GM12872 (cell line): Measurements from ENCODE around the gene PLEKHA4.

Source experiments
- TF ChIP-seq, protein P1 (sequence below): IDR thresholded peaks from 3 replicates; pipeline ENCODE4 v1.5.1; 2011; ENCODE audit warnings: low read depth, mild to moderate bottlenecking, low read length, moderate library complexity; ENCODE audit not compliant: insufficient read depth

Gene PLEKHA4

GRCh38 chr19:48798937-48799336 is 69.5 kb downstream of the PLEKHA4 start:
- TF ChIP-seq, protein P1, sequence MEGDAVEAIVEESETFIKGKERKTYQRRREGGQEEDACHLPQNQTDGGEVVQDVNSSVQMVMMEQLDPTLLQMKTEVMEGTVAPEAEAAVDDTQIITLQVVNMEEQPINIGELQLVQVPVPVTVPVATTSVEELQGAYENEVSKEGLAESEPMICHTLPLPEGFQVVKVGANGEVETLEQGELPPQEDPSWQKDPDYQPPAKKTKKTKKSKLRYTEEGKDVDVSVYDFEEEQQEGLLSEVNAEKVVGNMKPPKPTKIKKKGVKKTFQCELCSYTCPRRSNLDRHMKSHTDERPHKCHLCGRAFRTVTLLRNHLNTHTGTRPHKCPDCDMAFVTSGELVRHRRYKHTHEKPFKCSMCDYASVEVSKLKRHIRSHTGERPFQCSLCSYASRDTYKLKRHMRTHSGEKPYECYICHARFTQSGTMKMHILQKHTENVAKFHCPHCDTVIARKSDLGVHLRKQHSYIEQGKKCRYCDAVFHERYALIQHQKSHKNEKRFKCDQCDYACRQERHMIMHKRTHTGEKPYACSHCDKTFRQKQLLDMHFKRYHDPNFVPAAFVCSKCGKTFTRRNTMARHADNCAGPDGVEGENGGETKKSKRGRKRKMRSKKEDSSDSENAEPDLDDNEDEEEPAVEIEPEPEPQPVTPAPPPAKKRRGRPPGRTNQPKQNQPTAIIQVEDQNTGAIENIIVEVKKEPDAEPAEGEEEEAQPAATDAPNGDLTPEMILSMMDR = no peak

DNA sequence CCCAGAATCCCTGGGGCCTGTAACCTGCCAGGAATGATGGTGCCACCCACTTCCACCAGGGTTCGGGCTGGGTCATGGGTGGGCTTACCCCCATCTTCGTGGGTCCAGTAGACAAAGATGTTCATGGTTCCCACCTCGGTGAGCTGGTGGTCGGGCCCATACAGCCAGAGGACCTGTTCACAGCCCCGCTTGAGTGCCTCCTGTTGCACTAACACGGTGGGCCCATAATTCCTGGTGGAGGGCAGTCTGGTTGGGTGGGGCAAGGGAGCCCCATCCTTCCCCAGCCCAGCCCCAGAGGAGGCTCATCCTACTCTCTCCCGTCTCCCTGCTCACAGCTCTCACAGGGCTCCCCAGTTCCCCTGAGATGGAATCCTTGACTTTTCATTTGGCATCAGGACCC is 71.3 kb downstream of the PLEKHA4 start:
- TF ChIP-seq, protein P1 = no peak

DNA sequence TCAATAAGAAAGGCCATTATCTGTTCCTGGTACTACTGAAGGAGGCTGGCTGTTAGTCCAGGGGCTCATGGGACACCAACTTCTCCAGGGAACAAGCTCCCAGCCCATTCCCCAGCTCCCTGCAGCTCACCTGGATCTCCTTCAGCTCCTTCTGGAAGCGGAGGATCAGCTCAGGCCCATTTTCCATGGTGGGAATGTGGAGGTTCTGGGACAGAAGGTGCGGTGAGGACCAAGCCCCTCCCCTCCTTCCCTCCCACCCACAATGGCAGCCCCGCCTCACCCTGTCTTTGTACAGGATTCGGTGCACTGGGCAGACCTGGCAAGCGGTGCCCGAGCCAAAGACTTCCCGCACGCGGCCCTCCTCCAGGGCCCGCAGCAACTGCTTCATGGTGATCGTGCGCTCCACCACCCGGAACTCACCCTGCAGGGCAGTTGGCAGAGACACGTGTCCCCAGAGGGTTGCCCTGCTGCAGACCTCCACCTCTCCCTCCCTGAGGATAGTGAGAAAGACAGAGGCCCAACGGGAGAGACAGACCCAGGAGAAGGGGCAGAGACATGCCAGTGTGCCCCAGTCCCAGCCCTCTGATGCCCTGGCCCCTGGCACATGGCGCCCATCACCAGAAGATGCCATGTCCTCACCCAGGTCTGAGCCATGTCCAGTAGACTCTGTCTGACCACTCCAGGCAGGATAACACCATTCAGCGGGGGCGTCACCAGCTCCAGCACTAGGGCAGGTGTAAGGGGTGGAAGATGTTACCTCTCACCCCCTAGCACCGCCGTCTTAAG is 71.9 kb downstream of the PLEKHA4 start:
- TF ChIP-seq, protein P1 = no peak

DNA sequence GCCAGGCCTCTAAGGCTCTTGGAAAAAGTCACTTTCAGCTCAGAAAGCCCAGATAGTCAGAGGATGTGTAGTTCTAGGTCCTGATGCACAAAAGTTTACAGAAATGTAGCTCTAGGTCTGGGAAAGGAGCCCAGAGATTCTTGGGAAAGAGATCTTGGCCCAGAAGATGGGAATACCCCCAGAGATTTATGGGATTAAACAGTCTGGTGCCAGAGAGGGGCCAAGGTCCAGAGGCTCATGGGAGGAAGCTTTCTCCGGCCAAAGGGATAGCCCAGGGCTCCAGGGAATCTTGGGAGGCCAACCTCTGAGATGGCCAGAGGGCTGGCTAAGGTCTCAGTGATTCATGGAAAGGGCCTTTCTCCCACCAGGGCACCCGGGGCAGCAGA is 72.7 kb downstream of the PLEKHA4 start:
- TF ChIP-seq, protein P1 = no peak

DNA sequence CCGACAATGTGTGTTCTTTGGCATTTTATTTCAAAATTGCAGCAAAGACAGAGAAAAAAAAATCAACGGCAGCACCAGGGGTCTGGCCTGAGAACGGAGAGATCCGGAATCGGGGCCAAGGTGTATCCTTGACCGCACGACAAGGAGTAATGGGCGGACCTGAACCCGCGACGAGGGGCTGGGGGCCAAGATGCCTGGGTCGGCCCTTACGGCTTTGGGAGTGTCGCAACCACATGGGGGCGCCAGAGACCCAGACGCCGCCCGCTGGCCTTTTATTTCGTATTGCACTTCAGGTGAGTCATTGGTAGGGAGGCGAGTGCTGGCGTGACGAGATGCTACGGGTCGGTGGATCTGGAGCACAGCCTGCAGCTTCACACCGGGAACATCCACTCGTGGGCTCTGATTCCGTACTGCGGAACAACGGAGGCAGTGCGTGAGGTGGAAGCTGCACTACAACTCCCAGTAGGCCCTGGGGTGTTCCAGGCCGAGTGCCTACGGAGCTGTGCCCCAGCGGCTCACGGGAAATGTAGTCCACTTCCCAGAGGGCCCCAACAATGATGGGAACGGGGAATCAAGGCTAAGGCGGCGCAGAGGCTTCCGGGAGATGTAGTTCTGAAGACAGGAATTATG is 73.2 kb downstream of the PLEKHA4 start:
- TF ChIP-seq, protein P1 = peak; percentile 95

DNA sequence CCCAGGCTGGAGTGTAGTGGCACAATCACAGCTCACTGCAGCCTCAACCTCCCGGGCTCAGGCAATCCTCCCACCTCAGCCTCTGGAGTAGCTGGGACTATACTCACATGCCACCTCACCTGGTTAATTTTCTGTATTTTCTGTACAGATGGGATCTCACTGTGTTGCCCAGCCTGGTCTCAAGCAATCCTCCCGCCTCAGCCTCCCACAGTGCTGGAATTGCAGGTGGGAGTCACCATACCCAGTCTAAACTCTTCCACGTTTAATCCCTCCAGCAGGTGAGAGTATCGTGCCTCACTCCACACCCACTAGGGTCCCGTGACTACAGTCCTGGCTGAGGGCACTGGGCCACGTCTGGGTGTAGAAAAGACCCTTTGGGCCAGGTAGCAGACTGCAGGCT is 74.1 kb downstream of the PLEKHA4 start:
- TF ChIP-seq, protein P1 = no peak

DNA sequence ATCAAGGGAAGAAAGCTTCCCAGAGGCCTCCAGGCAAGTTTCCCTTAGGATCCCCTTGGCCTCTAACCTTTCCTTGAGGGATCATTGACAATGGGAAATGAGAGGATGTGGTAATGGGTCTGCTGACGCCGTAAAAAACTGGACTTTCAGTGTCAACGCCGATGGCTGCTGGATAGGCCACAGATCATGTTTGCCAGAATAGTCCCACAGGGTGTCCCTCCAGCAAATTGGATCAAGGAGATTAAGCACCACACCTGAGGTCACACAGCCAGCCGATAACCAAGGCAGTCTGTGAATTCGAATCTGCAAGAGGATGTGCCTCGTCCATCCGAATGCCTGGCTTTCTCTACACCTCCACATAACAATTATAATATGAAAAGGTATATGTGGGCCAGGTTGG is 75.1 kb downstream of the PLEKHA4 start:
- TF ChIP-seq, protein P1 = no peak
